Stimulated activated CD4-positive, alpha-beta T cell treated with anti-CD3 and anti-CD28 coated beads, Interleukin-2, amount 100 ng/mL, for 48 hours (primary cell): ENCODE results near the gene GALNT2.

Experiments
- DNase-seq, 2 donors: peaks; one replicate each; pipeline ENCODE4 v3.0.0-alpha.2; 2020

Gene GALNT2

GRCh38 chr1:230097370-230097769 is 30.3 kb downstream of the GALNT2 start:
- DNase-seq = no peak

DNA sequence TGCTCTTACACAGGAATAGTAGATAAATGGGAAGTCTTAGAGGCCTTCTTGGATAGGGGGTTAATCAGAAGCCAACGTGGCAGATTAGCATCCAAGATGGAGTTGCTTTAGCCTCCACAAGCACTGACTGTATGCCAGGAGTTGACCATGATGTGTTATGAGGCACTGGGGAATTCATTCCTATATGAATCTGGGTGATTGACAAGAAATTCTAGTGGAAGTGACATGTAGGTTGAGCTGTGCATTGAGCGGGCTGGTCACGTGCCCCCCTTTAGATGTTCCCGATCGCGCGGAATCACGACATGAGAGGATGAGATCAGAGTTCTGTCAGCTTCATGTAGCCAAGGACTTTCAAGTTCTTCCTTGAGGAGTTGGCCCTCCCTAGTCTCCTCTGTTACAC is 31.7 kb downstream of the GALNT2 start:
- DNase-seq = no peak

GRCh38 chr1:230099465-230099864 is 32.4 kb downstream of the GALNT2 start:
- no peak for DNase-seq

DNA sequence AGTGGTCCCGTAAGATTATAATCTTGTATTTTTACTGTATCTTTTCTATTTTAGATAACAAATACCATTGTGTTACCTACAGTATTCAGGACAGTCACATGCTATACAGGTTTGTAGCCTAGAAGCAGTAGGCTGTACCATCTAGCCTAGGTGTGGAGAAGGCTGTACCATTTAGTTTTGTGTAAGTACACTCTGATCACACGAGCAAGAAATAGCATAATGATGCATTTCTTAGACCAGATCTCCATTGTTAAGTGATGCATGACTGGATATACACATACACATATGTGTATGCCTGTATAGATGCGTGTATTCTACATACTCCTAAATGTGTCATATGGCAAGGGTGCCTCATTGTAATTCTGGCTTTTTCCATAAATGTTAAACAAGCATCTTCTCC is 33.9 kb downstream of the GALNT2 start:
- DNase-seq = no peak

DNA sequence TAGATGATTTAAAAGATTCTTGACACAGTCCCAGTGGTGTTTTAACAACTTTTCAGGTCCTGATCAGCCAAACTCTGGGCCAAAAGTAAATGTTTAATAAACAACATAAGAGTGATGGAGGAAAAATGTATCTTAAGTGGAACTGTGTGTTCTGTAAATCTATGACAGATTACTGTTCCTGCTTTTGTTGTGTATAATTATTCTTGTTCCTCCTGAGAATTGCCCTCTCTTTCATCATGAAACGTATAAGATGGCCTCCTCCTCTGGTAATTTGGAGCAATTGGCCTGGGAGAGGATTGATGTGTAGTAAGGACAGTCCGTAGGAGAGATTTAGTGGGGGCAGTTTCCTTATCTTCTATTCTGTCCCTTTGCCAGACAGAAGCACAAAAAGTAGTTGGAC is 34.5 kb downstream of the GALNT2 start:
- DNase-seq = no peak

GRCh38 chr1:230102046-230102445 is 35.0 kb downstream of the GALNT2 start:
- no peak for DNase-seq

DNA sequence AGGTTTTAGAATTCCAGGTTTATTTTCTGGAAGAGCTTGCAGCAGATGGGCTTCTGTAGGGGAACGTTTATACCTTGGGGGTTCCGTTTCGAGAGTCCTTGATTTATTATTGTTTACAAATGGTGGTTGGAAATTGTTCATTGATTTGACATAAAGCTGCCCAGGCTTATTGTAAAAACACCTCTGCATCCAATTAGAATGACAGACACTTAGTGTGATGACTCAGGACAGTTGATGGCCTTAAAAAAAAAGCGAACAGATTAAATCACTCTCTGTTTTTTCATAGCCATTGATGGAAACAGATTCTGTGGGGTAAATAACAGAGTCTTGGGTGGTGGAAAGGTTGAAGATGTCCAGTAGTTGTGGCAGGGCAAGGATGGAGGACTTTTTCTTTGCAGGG is 35.4 kb downstream of the GALNT2 start:
- no peak for DNase-seq

GRCh38 chr1:230103306-230104173 is 36.5 kb downstream of the GALNT2 start:
- no peak for DNase-seq

DNA sequence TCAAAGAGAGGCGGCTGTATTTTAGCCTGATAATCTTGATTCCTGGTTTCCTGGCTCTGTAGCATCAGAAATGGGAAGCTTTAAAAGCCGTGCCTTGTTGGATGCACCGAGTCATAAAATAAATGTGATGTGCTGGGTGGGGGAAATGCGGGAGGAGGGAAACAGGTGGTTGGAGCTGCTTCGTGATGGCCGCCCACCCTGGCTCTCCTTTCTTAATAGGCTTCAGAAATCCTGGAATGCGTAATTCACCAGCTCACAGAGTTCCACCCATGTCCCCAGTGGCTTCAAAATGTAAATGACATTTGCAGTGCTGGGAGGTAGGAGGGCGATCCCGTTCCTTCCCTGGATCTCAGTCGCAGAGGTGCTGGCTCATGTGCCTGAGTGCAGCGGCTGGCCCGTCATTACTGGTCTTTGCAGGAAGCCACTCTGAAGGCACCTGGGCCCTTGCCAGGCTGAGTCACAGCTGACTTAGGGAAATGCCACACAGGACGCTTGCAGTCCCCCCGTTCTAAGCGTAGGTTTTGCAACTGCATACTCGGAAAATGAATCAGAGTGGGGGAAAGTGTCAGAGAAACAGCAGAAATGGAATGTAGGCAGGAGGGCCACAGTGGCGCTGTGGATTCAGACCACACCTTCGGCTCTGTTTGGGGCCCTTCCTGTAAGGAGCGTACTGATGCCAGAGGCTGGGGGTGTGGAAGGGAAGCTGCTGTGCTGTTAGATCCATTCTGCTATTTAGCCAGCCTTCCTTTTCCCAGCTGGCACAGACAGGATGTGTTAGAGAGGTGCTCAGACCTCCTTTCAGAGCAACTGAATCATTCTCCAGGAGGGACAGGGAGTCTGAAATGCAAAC is 37.6 kb downstream of the GALNT2 start:
- peak; percentile 79 for DNase-seq

DNA sequence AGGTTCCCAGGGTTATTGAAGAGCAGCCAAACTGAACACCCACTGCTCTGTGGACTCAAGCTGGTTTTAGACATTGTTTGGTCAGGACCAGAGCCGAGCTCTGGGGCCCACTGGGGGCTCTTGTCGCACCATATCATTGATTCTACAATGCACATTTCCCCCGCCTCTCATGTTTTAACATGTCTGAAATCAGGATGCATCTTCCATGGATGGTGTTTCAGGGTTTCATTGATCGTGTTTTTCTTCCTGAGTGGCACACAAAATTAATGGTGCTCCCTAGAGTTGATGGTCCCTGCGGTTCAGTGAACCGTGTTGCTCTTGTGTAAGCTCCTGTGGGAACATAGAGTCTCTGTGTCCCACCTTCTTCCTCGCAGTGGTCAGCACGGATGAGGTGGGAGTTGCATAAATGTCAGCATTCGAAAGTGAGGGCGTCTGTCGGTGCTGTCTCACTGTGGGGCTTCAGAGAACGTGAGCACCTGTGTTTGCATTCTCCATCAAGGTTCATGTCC is 38.3 kb downstream of the GALNT2 start:
- DNase-seq = no peak

DNA sequence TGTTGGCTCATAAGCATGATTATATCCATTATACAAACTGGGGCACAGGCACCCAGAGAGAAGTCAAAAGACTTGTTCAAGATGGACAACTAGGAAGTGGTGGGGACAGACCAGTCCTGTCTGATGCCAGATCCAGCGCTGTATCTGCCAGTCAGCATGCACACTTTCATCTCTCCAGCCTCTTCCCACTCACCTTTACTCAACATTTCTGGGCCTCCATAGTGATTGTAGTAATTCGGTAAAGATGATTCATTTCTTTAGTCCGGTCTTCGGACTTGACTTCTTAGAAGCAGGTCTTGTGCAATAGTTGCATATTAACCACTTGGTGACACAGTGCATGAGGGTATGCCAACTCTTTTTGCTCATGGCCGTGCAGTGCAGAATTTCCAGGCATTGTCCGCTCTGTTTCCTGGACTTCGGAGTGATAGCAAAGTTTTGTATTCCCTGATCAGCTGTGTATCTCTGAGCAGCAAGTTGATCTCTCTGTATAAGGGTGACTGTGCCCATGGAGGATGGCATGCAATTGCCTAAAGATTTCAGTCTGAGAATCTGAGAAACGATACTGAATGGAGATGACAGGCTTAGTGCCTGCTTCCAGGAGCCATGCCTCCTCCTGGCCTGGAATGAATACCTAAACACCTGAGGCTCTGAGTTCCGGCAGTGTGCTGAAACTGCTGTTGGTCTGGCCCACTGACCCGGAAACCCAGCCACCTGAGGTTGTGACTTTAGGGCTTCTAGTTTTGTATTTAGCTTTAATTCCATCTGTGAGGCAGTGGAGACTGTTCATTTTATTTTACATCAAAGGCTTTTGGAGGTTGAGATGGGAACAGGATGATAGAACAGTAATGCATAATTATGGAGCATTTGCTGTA is 39.0 kb downstream of the GALNT2 start:
- no peak for DNase-seq

DNA sequence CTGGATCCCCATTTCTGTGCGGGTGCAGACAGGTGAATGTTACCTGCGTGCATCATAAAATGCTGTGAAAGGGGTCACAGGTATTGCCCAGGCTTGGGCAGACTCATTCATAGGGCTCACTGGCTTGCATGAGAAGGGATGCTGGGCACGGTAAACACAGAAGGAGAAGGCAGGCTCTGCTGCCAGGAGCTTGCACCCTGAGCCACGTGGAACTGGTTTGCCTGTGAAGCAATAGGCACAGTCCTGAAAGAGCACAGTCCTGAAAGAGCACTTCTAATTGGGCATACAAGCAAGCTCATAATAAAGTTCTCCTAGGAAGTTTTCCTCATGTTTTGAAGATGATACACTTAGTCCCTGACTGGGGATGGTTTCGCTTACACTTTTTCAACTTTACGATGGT is 40.9 kb downstream of the GALNT2 start:
- no peak for DNase-seq

DNA sequence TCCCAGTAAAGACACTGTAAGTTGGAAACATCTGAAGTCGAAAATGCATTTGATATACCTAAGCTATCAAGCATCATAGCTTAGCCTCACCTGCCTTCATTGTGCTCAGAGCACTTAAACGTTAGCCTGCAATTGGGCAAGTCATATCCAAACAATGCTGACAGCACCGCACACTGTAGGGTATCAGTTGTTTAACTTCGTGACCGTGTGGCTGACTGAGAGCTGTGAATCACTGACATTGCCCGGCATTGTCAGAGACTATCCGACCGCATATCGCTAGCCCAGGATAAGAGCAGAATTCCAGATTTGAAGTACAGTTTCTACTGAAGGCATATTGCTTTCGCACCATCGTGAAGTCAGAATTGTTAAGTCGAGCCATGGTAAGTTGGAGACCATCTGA is 41.5 kb downstream of the GALNT2 start:
- no peak for DNase-seq

DNA sequence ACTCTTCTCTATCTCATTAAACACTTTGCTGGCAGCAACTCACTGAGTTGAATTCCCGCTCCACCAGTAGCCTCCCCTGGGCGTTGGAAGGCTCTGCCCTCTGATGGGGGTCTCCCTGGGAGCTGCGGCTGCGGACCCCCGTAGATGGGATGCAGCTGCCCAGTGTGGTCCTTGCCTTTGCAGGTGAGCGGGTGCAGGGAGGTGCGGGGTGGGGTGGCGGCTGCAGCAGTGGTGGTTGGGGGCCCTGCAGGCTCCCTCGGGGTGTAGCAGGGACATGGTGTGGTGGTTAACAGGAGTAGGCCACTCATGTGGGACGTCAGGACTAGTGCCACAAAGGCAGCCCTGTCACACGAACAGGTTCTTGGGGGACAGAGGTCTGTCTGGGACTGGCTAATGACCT is 42.0 kb downstream of the GALNT2 start:
- no peak for DNase-seq

GRCh38 chr1:230109895-230110667 is 43.0 kb downstream of the GALNT2 start:
- DNase-seq = peak; percentile 62 to 66

DNA sequence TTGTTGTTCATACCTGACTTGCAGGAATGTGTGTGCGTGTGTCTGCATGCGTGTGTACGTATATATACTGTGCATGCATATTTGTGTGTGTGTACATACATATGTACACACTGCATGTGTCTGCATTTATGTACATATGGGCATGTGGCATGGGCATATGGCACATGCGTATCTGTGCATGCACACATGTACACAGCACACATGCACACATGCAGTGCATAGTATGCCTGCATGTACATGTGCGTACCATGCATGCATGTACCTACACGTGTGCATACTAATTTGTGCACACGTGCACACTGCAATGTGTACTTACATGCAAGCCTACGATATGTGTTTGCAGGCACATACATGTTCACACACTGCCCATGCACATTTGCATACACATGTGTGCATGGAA is 43.9 kb downstream of the GALNT2 start:
- DNase-seq = no peak

DNA sequence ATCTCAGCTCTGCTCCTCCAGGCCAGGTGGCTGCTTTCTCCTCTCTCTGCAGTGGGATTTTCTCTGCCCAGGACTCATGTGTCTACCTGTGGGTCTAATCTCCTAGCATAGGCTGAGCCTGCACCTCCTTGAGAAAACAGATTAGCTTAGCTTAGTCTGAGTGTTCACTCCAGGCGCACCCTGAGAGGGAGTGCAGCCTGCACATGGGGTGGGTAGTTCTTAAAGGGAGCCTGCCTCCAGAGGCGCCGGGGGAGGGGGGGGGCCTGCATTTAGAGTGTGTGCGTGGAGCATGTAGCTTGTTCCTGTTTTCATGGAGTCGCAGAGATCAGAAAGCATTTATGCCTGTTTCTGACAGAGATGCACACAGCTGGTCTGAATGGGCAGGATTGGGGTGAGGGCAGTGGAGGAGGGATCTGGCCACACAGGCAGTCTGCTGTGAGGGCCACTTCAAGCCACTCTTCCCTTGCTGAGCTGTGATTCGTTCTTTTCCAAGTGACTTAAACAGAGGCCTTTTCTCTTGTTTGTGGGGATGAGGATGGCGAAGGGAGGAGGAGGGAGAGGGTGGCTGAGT is 45.2 kb downstream of the GALNT2 start:
- DNase-seq = no peak

DNA sequence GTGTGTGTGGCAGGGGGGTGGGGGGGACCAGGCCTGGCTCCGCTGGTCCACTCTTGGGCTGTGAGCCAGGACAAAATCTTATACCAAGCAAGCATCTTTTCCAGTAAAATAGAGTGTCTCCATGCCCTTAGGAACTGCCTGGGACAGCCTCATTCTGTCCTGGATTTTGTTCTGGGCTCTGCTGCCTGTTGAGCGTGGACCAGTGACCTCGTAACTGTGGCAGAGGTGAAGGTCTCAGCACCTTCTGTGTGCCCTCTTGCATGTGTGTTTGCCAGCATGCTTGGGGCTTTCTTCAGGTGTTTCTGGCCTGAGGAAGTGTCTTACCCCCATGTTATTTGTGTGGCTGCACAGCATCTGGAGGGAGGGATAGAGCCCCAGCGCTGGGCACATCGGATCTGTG is 45.7 kb downstream of the GALNT2 start:
- DNase-seq = no peak

- no peak for DNase-seq
These were observed 46.2 kb downstream of the GALNT2 start for GRCh38 chr1:230113235-230113592.

DNA sequence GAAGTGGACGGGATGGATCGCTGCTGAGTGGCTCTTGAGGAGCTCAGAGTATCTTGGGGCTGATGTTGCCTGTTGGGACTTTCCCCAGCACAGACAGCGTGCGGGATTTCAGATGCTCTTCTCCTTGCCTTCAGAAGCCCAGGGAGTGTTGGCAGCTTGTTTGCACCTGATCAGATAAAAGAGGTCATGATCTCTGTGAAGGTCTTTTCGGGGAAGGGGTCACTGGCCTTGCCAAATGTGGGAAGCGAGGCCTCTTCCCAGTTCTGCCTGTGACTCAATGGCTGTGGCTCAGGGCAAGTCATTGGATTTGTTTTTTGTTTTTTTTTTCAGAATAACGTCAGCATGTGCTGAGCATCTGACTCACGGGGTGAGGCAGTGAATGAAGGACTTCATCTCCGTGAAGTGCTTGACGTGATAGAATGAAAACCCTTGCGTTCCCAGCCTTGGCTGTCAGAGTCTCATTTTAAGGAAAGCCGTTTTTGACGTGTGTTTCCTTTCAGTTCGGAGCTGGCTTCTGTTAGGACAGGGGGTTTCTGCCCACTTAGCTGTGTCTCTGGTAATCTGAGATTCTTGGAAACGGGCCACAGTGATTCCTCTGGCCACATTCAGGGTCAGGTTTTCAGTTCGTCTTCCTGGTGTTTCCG is 46.7 kb downstream of the GALNT2 start:
- no peak for DNase-seq

DNA sequence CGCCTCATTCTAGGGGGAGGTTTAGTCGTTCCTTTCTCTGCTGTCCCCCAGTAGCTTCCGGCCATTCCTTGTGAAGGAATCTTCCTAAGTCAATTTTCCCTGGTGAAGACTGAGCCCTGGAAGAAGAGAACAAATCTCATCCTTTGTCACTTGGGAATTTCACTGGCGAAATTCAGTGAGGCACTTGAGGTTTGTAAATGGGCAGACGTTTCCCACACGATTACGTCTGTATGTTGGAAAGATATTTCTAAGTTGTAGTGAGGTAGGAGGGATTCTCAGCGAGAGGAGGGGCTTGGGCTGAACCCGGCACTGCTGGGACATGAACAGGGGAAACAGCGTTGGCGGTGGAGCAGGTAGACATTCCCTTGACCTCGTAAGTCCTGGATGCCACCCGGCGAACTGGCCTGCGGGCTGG is 47.2 kb downstream of the GALNT2 start:
- DNase-seq = no peak
